ENCODE results near the gene PACRG. TPM values are rescaled to one million over a fixed set of nuclear protein-coding genes. Genes with fewer than 3 reads are reported as not detected.

The PACRG gene
- total and polyA plus RNA-seq, 2 of the 8 experiments (the other 6 are each of a cell fraction or from before 2014, with no cell fraction given), result 0.44 to 0.54 TPM

DNA sequence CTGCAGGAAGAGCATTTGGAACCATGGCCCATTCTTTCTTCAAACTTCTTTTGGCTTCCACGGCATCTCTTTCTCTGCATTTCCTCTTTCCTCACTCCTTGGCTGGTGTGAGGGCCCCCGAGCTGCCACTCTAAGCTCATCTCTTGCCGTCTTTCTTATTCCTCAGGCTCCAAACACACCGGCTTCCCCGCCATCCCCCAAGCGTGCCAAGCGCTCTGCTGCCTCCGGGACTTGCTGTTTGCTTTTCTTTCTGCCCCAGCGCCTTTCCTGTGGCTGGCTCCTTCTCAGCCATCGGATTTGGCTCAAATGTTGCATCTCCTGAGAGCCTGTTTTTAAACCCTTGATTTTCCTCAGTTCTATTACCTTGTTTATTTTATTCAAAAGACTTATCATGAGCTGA, 172.7 kb downstream of the PACRG start:
- FAIRE-seq, result no peak
- POLR2A ChIA-PET (ENCODE audit: partially characterized antibody), result no interaction called here
- 93% methylated on average over 10 of the region's 10 CpGs; no CpG with 5 or more reads in 1 of the 2 experiments for WGBS, 2 experiments (ENCODE audit: extremely low coverage in 1 of 2, insufficient coverage in 1 of 2, insufficient read length in 1 of 2, insufficient replicate concordance in 2 of 2, low coverage in 1 of 2, low lambda C conversion rate in 2 of 2, missing lambda C conversion rate in 1 of 2)
- no peak for TF ChIP-seq BCL11A (IDR thresholded peaks at IDR 0.05; ENCODE audit: low read depth in 2 of 2, low read length in 2 of 2)
- no peak for TF ChIP-seq TCF12 (IDR thresholded peaks at IDR 0.05; ENCODE audit: low read depth, low read length)
- no peak for TF ChIP-seq EGR1 (IDR thresholded peaks at IDR 0.05; ENCODE audit: borderline replicate concordance, low read depth, low read length)
- no peak for TF ChIP-seq CREB1 (IDR thresholded peaks at IDR 0.05)
- TF ChIP-seq PHF8 (conservative IDR thresholded peaks at IDR 0.05; ENCODE audit: low read depth, low read length), result no peak

More for the DNA sequence above, 172.7 kb downstream of the PACRG start:
- no peak for DNase-seq (ENCODE audit: low read depth in 1 of 2, low spot score in 2 of 2)
- Histone ChIP-seq H3K4me3 (ENCODE audit: extremely low read depth in 1 of 4, insufficient read depth in 2 of 4, low read depth in 3 of 4, low read length in 4 of 4) (no peak overlapping the region), H2BK120ac (replicated peaks; ENCODE audit: low read depth, low read length) (no peak overlapping the region), H3K14ac (ENCODE audit: insufficient read length) (no peak overlapping the region), H3K4me1 (replicated peaks in 1 of 4; ENCODE audit: control insufficient read depth in 3 of 4, insufficient read depth in 4 of 4, low read length in 3 of 4) (no peaks in the 10 kb centered on the region), H3K36me3 (ENCODE audit: control insufficient read depth in 2 of 4, insufficient read depth in 4 of 4, low read length in 3 of 4) (no peaks in the 10 kb centered on the region), H3K23ac (ENCODE audit: insufficient read length) (no peak overlapping the region), H2BK15ac (ENCODE audit: low read length) (no peak overlapping the region), H3K18ac (ENCODE audit: extremely low read depth, low read length) (no peak overlapping the region), H3K23me2 (ENCODE audit: low read depth, low read length) (no peaks in the 10 kb centered on the region), H2BK12ac (ENCODE audit: low read depth, low read length) (no peak overlapping the region), H3K79me2 (ENCODE audit: control insufficient read depth in 1 of 2, insufficient read depth in 2 of 2, low read length in 2 of 2) (no peaks in the 10 kb centered on the region), H2AFZ (ENCODE audit: low read length) (no peak overlapping the region), H2BK20ac (ENCODE audit: low read length) (no peak overlapping the region), H3K4me2 (ENCODE audit: insufficient read depth in 1 of 2, low read depth in 2 of 2, low read length in 2 of 2) (no peak overlapping the region), H3K27me3 (replicated peaks in 1 of 4; ENCODE audit: control insufficient read depth in 3 of 4, extremely low read depth in 1 of 4, insufficient read depth in 3 of 4, low read length in 3 of 4) (no peaks in the 10 kb centered on the region), H3K9me3 (ENCODE audit: insufficient read depth in 2 of 2, low read depth in 1 of 2, low read length in 1 of 2) (no peaks in the 10 kb centered on the region), H4K20me1 (replicated peaks in 1 of 2; ENCODE audit: control insufficient read depth in 1 of 2, insufficient read depth in 2 of 2, low read length in 2 of 2) (no peaks in the 10 kb centered on the region), H3K9ac (replicated peaks in 1 of 4; ENCODE audit: extremely low read depth in 1 of 4, low read depth in 3 of 4, low read length in 3 of 4) (no peak overlapping the region), H3K27ac (ENCODE audit: low read depth, low read length) (no peak overlapping the region), H3K4ac (replicated peaks; ENCODE audit: insufficient read length, low read depth, low read length) (no peak overlapping the region), H4K91ac (replicated peaks; ENCODE audit: insufficient read length, low read length) (no peak overlapping the region), H4K5ac (ENCODE audit: insufficient read length, low read depth, low read length) (no peak overlapping the region), H3K56ac (replicated peaks; ENCODE audit: insufficient read length, low read depth, low read length) (no peak overlapping the region), H2AK5ac (ENCODE audit: low read depth, low read length) (no peak overlapping the region), H4K8ac (ENCODE audit: extremely low read depth, insufficient read depth, low read length) (no peak overlapping the region), H3K79me1 (ENCODE audit: low read depth, low read length) (no peaks in the 10 kb centered on the region), H2BK5ac (ENCODE audit: low read depth, low read length) (no peak overlapping the region)
- CTCF ChIA-PET (ENCODE audit: partially characterized antibody), result interaction anchor here (1.2 kb wide), 1 partner anchor 10 kb away, joined by 4 read pairs; no protein-coding TSS in a partner anchor
